Smooth muscle cell (in vitro differentiated cells): ENCODE measurements around the gene CPNE8. TPM values are rescaled to one million over a fixed set of nuclear protein-coding genes. Genes with fewer than 3 reads are reported as not detected.

Source experiments
- DNase-seq: peaks from one replicate; lab custom pipeline; 2025; ENCODE audit not compliant: unreplicated experiment; lab: John Stamatoyannopoulos, UW
- H2AFZ ChIP-seq: fragments of 200-600 bp; sonication (generic); 2 replicates; pipeline ENCODE4 v1.6.0; 2016; ENCODE audit warnings: antibody characterized with exemption, low read depth, mild to moderate bottlenecking
- H3F3A ChIP-seq: fragments of 200-600 bp; sonication (generic); 2 replicates; pipeline ENCODE4 v1.6.0; 2017; ENCODE audit warnings: antibody characterized with exemption, low read depth
- H3K27ac ChIP-seq: fragments of 200-600 bp; sonication (generic); 2 replicates; pipeline ENCODE4 v1.5.1; 2016; ENCODE audit warnings: low read depth, mild to moderate bottlenecking
- H3K27me3 ChIP-seq: fragments of 200-600 bp; sonication (generic); 2 replicates; pipeline ENCODE4 v1.6.1; 2016; ENCODE audit warnings: low read depth, mild to moderate bottlenecking
- H3K36me3 ChIP-seq: fragments of 200-600 bp; sonication (generic); 2 replicates; pipeline ENCODE4 v1.5.1; 2016; ENCODE audit warnings: low read depth
- H3K4me1 ChIP-seq: fragments of 200-600 bp; sonication (generic); 2 replicates; pipeline ENCODE4 v1.5.1; 2016; ENCODE audit warnings: low read depth
- H3K4me2 ChIP-seq: fragments of 200-600 bp; sonication (generic); 2 replicates; pipeline ENCODE4 v1.6.0; 2016; ENCODE audit warnings: mild to moderate bottlenecking
- H3K4me3 ChIP-seq: fragments of 200-600 bp; sonication (generic); 2 replicates; pipeline ENCODE4 v1.5.1; 2016; ENCODE audit warnings: mild to moderate bottlenecking
- H3K79me2 ChIP-seq: fragments of 200-600 bp; sonication (generic); 2 replicates; pipeline ENCODE4 v1.6.0; 2016; ENCODE audit warnings: low read depth, mild to moderate bottlenecking
- H3K9ac ChIP-seq: fragments of 200-600 bp; sonication (generic); 2 replicates; pipeline ENCODE4 v1.6.0; 2016; ENCODE audit warnings: low read depth
- H3K9me3 ChIP-seq: fragments of 200-600 bp; sonication (generic); replicated peaks from 2 replicates; pipeline ENCODE4 v1.5.1; 2016; ENCODE audit warnings: low read depth
- H4K20me1 ChIP-seq: fragments of 200-600 bp; sonication (generic); 2 replicates; pipeline ENCODE4 v1.6.0; 2016; ENCODE audit warnings: low read depth
- WGBS: methylation state at CpG from one replicate; pipeline ENCODE4 v1.1.7; 2016; ENCODE audit warnings: low lambda C conversion rate; 5-methylcytosine and 5-hydroxymethylcytosine counted together
- polyA plus RNA-seq: library from polyadenylated mRNA; unstranded; fragments of >200 nt; fragmentation: Nextera tagmentation; extraction: Ambion mirVana; gene quantifications from 2 replicates; pipeline ENCODE4 v1.2.1, GENCODE V29; 2016
- total RNA-seq: library from RNA; depleted of rRNA; stranded (reverse); fragments of >200 nt; gene quantifications from 2 replicates; pipeline ENCODE4 v1.2.3, GENCODE V29; 2014
- TF ChIP-seq, protein P1 (sequence below): fragments of 200-600 bp; sonication (generic); IDR thresholded peaks from 2 replicates; pipeline ENCODE4 v1.5.1; 2017; ENCODE audit warnings: borderline replicate concordance, mild to moderate bottlenecking, antibody characterized with exemption; ENCODE audit not compliant: insufficient read depth, poor library complexity, severe bottlenecking

The CPNE8 gene
- total and polyA plus RNA-seq, 2 experiments from 2014 or later = 6.3 to 19.4 TPM

- H3K36me3 ChIP-seq = no peaks in the 10 kb centered on the region
- no peak overlapping the region for H3K27ac ChIP-seq
- no peak for DNase-seq
- no peaks in the 10 kb centered on the region for H3F3A ChIP-seq
- no peak overlapping the region for H3K9ac ChIP-seq
- H4K20me1 ChIP-seq = no peaks in the 10 kb centered on the region
- H3K79me2 ChIP-seq = peaks cover 52% of the 10 kb centered on the region
- WGBS = 79% methylated on average over 1 of the region's 1 CpG
- H3K27me3 ChIP-seq = no peaks in the 10 kb centered on the region
- TF ChIP-seq, protein P1, sequence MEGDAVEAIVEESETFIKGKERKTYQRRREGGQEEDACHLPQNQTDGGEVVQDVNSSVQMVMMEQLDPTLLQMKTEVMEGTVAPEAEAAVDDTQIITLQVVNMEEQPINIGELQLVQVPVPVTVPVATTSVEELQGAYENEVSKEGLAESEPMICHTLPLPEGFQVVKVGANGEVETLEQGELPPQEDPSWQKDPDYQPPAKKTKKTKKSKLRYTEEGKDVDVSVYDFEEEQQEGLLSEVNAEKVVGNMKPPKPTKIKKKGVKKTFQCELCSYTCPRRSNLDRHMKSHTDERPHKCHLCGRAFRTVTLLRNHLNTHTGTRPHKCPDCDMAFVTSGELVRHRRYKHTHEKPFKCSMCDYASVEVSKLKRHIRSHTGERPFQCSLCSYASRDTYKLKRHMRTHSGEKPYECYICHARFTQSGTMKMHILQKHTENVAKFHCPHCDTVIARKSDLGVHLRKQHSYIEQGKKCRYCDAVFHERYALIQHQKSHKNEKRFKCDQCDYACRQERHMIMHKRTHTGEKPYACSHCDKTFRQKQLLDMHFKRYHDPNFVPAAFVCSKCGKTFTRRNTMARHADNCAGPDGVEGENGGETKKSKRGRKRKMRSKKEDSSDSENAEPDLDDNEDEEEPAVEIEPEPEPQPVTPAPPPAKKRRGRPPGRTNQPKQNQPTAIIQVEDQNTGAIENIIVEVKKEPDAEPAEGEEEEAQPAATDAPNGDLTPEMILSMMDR = no peak
- H2AFZ ChIP-seq = no peak overlapping the region
- no peak overlapping the region for H3K4me2 ChIP-seq
- H3K9me3 ChIP-seq = no peaks in the 10 kb centered on the region
- H3K4me1 ChIP-seq = no peaks in the 10 kb centered on the region
- H3K4me3 ChIP-seq = no peak overlapping the region
These were observed 54.9 kb downstream of the CPNE8 start for GRCh38 chr12:38850461-38850860.

- Histone ChIP-seq H3K9me3 (no peaks in the 10 kb centered on the region), H3K9ac (no peak overlapping the region), H3K4me1 (no peaks in the 10 kb centered on the region), H3K79me2 (peaks cover 31% of the 10 kb centered on the region), H3K27ac (no peak overlapping the region), H3K36me3 (no peaks in the 10 kb centered on the region), H3K4me2 (no peak overlapping the region), H3K4me3 (no peak overlapping the region), H2AFZ (no peak overlapping the region), H3F3A (no peaks in the 10 kb centered on the region), H4K20me1 (no peaks in the 10 kb centered on the region), H3K27me3 (no peaks in the 10 kb centered on the region)
- WGBS = 78% methylated on average over 2 of the region's 2 CpGs
- no peak for DNase-seq
- TF ChIP-seq, protein P1 = no peak
These were observed 58.1 kb downstream of the CPNE8 start for GRCh38 chr12:38847247-38847646.

DNA sequence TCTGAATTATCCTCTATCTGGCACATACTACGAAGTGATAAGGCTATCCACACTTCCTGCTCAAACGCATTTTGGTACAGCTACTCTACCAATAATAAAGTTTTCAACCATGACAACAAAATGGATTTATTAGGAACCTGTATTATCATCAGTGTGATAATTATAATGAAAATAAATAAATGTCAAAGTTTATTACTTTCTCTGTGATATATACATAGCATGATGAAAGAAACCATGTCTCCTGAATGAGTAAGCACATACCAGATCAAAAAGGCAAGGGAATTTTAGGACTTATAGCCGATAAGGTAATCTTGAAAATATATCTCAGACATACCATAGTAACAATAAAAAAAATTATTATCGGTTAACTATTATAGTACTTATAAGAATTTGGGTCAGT lies 61.1 kb downstream of the CPNE8 start:
- no peaks in the 10 kb centered on the region for H3K27me3 ChIP-seq
- H3K27ac ChIP-seq = no peak overlapping the region
- TF ChIP-seq, protein P1 = no peak
- no peaks in the 10 kb centered on the region for H3K4me1 ChIP-seq
- no peak overlapping the region for H3K9ac ChIP-seq
- H3F3A ChIP-seq = no peaks in the 10 kb centered on the region
- H2AFZ ChIP-seq = no peak overlapping the region
- peaks cover 39% of the 10 kb centered on the region for H3K79me2 ChIP-seq
- H4K20me1 ChIP-seq = no peaks in the 10 kb centered on the region
- WGBS = 85% methylated on average over 4 of the region's 4 CpGs
- H3K4me2 ChIP-seq = no peak overlapping the region
- no peaks in the 10 kb centered on the region for H3K36me3 ChIP-seq
- H3K4me3 ChIP-seq = no peak overlapping the region
- H3K9me3 ChIP-seq = no peaks in the 10 kb centered on the region
- no peak for DNase-seq

DNA sequence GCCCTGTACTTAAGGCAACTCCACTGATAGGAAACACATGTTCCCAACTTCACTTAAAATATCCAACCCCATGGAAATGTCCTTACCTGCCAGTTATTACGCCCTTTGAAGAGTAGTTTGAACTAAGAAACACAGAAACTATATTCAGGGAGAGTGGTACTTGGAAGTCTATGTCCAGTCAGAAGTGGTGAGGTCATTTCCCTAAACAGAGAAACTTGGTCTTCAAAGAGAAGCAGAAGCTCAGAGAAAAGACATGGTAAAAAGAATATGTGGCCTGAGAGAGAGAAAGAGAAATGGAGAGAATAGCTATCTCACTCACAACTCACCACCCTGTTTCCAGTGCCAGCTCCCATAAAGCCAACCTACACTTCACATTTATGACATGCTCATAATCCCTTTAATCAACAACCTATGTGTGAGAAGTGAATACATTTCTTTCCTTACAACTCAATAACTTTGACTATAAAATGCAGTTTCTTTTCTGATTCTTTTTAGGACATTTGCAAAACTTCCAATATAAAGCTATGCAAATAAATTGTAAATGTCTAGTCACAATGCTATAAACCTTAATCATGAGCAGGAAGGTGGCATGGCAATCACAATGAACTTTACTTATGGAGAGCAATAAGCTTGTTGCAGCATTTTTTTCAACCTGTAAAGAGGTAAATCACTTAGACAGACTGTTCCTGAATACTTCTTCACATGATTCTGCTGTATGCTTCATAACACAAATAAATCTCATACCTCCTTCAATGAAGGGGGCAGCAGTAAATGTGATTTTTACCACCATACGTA lies 67.1 kb downstream of the CPNE8 start:
- Histone ChIP-seq H4K20me1 (no peaks in the 10 kb centered on the region), H3K4me1 (no peaks in the 10 kb centered on the region), H3K27me3 (no peaks in the 10 kb centered on the region), H3K79me2 (peaks cover 31% of the 10 kb centered on the region), H3K27ac (no peak overlapping the region), H3K4me2 (no peak overlapping the region), H3K36me3 (no peaks in the 10 kb centered on the region), H3K9me3 (no peaks in the 10 kb centered on the region), H3K4me3 (no peak overlapping the region), H3K9ac (no peak overlapping the region), H2AFZ (no peak overlapping the region), H3F3A (no peaks in the 10 kb centered on the region)
- no peak for DNase-seq
- TF ChIP-seq, protein P1 = no peak
- 95% methylated on average over 2 of the region's 2 CpGs for WGBS
